Measurements from ENCODE around the gene SORT1.

DNA sequence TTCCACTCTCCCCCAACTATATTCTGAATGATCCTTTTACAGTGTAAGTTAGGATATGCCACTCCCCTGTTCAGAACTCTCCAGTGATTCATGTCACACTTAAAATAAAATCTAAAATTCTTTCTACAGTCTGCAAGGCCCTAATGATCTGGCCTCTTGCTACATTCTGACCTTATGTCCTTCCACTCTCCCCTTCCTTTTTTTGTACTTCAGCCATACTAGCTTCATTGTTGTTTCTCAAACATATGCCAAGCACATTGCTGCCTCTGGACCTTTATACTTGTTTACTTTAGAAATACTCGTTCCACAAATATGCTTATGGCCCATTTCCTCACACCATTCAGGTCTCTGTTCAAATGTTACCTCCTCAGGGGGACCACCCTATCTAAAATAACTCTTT lies 43.4 kb upstream of the SORT1 start:
- TF ChIP-seq POLR2A (IDR thresholded peaks at IDR 0.05) (no peak), POLR2AphosphoS5 (IDR thresholded peaks at IDR 0.05) (no peak), EP300 (IDR thresholded peaks at IDR 0.05) (no peak)
- TF ChIP-seq, protein P1, sequence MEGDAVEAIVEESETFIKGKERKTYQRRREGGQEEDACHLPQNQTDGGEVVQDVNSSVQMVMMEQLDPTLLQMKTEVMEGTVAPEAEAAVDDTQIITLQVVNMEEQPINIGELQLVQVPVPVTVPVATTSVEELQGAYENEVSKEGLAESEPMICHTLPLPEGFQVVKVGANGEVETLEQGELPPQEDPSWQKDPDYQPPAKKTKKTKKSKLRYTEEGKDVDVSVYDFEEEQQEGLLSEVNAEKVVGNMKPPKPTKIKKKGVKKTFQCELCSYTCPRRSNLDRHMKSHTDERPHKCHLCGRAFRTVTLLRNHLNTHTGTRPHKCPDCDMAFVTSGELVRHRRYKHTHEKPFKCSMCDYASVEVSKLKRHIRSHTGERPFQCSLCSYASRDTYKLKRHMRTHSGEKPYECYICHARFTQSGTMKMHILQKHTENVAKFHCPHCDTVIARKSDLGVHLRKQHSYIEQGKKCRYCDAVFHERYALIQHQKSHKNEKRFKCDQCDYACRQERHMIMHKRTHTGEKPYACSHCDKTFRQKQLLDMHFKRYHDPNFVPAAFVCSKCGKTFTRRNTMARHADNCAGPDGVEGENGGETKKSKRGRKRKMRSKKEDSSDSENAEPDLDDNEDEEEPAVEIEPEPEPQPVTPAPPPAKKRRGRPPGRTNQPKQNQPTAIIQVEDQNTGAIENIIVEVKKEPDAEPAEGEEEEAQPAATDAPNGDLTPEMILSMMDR (IDR thresholded peaks at IDR 0.05), result no peak

Data from upper lobe of left lung (tissue), 4 donors.